HG03521 (cell line): ENCODE data around the gene GGACT.
"Not testable (repeated sequence)": the region's sequence is repeated elsewhere in the genome, so short reads cannot be mapped to it uniquely, and the experiment has no call there.

Source experiments
- ATAC-seq: cut with Tn5 transposase; IDR thresholded peaks from one replicate; pipeline ENCODE4 v1.9.1; 2021; ENCODE audit warnings: mild to moderate bottlenecking, moderate library complexity; ENCODE audit not compliant: unreplicated experiment

The GGACT gene

GRCh38 chr13:100602493-100603111, 14.0 kb upstream of the GGACT start:
- no peak for ATAC-seq

GRCh38 chr13:100601716-100602115, 13.1 kb upstream of the GGACT start:
- no peak for ATAC-seq

- no peak for ATAC-seq
Observed at GRCh38 chr13:100600915-100601314, 12.3 kb upstream of the GGACT start.

- no peak for ATAC-seq
Observed at GRCh38 chr13:100600461-100600860, 11.9 kb upstream of the GGACT start.

- ATAC-seq: no peak
Observed at GRCh38 chr13:100597253-100597652, 8.7 kb upstream of the GGACT start.

- ATAC-seq: no peak
Observed at GRCh38 chr13:100596516-100596915, 7.9 kb upstream of the GGACT start.

- no peak for ATAC-seq
Observed at GRCh38 chr13:100594731-100595130, 6.1 kb upstream of the GGACT start.

GRCh38 chr13:100594255-100594654, 5.7 kb upstream of the GGACT start:
- no peak for ATAC-seq

GRCh38 chr13:100589178-100589725, 663 bp upstream of the GGACT start:
- ATAC-seq: no peak

GRCh38 chr13:100584896-100585295, 3.7 kb downstream of the GGACT start:
- ATAC-seq: no peak

GRCh38 chr13:100581504-100581903, 7.1 kb downstream of the GGACT start:
- ATAC-seq: no peak

GRCh38 chr13:100581030-100581429, 7.6 kb downstream of the GGACT start:
- no peak for ATAC-seq

GRCh38 chr13:100580045-100580444, 8.5 kb downstream of the GGACT start:
- no peak for ATAC-seq

- ATAC-seq: not testable (repeated sequence)
Observed at GRCh38 chr13:100577239-100577638, 11.3 kb downstream of the GGACT start.

- peak; percentile 91 for ATAC-seq
Observed at GRCh38 chr13:100573121-100573520, 15.5 kb downstream of the GGACT start.

- no peak for ATAC-seq
Observed at GRCh38 chr13:100566543-100566942, 22.0 kb downstream of the GGACT start.

- no peak for ATAC-seq
Observed at GRCh38 chr13:100565286-100565685, 23.3 kb downstream of the GGACT start.

- ATAC-seq: no peak
Observed at GRCh38 chr13:100564444-100565223, 24.0 kb downstream of the GGACT start.

GRCh38 chr13:100563779-100564178, 24.8 kb downstream of the GGACT start:
- ATAC-seq: no peak

- no peak for ATAC-seq
Observed at GRCh38 chr13:100561599-100562204, 26.9 kb downstream of the GGACT start.

- no peak for ATAC-seq
Observed at GRCh38 chr13:100561158-100561499, 27.5 kb downstream of the GGACT start.
